GM12801 (cell line): ENCODE results near the gene LETMD1.

Experiments used
- TF ChIP-seq, protein P1 (sequence below): IDR thresholded peaks from one replicate; pipeline ENCODE4 v1.5.1; 2011; ENCODE audit warnings: control low read depth; ENCODE audit not compliant: insufficient read length; ENCODE audit errors: extremely low read depth

The LETMD1 gene

GRCh38 chr12:51098611-51099010 is 50.5 kb downstream of the LETMD1 start:
- TF ChIP-seq, protein P1, sequence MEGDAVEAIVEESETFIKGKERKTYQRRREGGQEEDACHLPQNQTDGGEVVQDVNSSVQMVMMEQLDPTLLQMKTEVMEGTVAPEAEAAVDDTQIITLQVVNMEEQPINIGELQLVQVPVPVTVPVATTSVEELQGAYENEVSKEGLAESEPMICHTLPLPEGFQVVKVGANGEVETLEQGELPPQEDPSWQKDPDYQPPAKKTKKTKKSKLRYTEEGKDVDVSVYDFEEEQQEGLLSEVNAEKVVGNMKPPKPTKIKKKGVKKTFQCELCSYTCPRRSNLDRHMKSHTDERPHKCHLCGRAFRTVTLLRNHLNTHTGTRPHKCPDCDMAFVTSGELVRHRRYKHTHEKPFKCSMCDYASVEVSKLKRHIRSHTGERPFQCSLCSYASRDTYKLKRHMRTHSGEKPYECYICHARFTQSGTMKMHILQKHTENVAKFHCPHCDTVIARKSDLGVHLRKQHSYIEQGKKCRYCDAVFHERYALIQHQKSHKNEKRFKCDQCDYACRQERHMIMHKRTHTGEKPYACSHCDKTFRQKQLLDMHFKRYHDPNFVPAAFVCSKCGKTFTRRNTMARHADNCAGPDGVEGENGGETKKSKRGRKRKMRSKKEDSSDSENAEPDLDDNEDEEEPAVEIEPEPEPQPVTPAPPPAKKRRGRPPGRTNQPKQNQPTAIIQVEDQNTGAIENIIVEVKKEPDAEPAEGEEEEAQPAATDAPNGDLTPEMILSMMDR: no peak

GRCh38 chr12:51103977-51104376 is 55.9 kb downstream of the LETMD1 start:
- TF ChIP-seq, protein P1: no peak

DNA sequence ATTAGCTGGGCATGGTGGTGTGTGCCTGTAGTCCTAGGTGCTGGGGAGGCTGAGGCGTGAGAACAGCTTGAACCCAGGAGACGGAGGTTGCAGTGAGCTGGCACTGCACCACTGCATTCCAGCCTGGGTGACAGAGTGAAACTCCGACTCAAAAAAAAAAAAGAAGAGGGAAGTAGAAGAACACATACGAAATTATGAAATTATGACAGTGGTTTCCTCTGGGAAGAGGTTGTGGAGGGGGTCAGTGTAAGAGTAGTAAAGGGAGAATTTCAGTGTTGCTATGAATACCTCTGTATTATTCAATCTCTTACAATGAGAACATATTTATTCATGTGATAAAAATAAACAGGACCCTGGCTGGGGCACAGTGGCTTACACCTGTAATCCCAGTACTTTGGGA is 60.0 kb downstream of the LETMD1 start:
- TF ChIP-seq, protein P1: no peak
